ENCODE results near the gene DTYMK. TPM values are rescaled to one million over a fixed set of nuclear protein-coding genes. Genes with fewer than 3 reads are reported as not detected.

Gene DTYMK
- total and polyA plus RNA-seq, 10 of the 15 experiments (the other 5 are each of a cell fraction or from before 2014, with no cell fraction given) = 7.0 to 220 (median 59.3) TPM

DNA sequence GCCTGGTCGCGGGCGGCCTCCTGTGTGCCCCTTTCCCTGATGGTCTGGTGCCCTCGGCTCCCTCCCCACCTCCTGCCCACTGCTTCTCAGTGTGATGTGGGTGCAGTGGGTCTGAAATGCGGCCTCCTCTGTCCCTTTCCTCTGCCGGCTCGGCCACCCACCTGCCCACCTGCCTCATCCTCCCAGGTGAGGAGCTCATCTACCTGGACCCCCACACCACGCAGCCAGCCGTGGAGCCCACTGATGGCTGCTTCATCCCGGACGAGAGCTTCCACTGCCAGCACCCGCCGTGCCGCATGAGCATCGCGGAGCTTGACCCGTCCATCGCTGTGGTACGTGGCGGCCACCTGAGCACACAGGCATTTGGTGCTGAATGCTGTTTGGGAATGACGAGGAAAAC is 18.3 kb downstream of the DTYMK start:
- H3K4me1 ChIP-seq (ENCODE audit: control insufficient read depth, insufficient read depth, low read length) = no peaks in the 10 kb centered on the region
- intact Hi-C loops (cut with micrococcal nuclease; ENCODE audit: unreplicated experiment) = no loop called here
- no peaks in the 10 kb centered on the region for H3K27me3 ChIP-seq (replicated peaks in 1 of 2; ENCODE audit: control insufficient read depth in 2 of 2, insufficient read depth in 2 of 2, low read length in 1 of 2)
- SMC1A ChIA-PET (ENCODE audit: uncharacterized antibody, unreplicated experiment) = no interaction called here
- no peaks in the 10 kb centered on the region for H4K20me1 ChIP-seq (ENCODE audit: control insufficient read depth, insufficient read depth)
- CTCF ChIA-PET = no interaction called here
- in situ Hi-C loops (cut with MboI) = no loop called here
- no peak overlapping the region for H2AFZ ChIP-seq (ENCODE audit: control insufficient read depth, low read depth, low read length)
- FAIRE-seq (no peak), DNase-seq (ENCODE audit: low read depth, low spot score) (no peak), ATAC-seq (no peak)
- no peak overlapping the region for H3K27ac ChIP-seq (ENCODE audit: control insufficient read depth, insufficient read depth)
- no TSS peak for BruUV-seq (replicated peaks)
- POLR2A ChIA-PET = no interaction called here
- H3K79me2 ChIP-seq (ENCODE audit: control insufficient read depth, insufficient read depth, low read length) = no peaks in the 10 kb centered on the region
- TF ChIP-seq NR2C2 (IDR thresholded peaks at IDR 0.05; ENCODE audit: borderline replicate concordance, control insufficient read depth, insufficient read length, low read depth) (no peak), RFX5 (IDR thresholded peaks at IDR 0.05; ENCODE audit: low read depth, low read length) (no peak), CREM (IDR thresholded peaks at IDR 0.05; ENCODE audit: low read depth) (no peak)
- H3K9ac ChIP-seq (ENCODE audit: control insufficient read depth, insufficient read depth, low read length) = no peak overlapping the region
- H3K9me3 ChIP-seq (replicated peaks; ENCODE audit: control insufficient read depth, insufficient read depth, low read length) = no peaks in the 10 kb centered on the region
- no peak overlapping the region for H3K4me3 ChIP-seq
- H3K4me2 ChIP-seq (ENCODE audit: control insufficient read depth, insufficient read depth) = no peak overlapping the region
- 95% methylated on average over 21 of the region's 21 CpGs for WGBS (ENCODE audit: insufficient coverage, insufficient replicate concordance, low lambda C conversion rate, missing lambda C conversion rate)
- RAD21 ChIA-PET (ENCODE audit: unreplicated experiment) = no interaction called here
- H3K36me3 ChIP-seq (ENCODE audit: control insufficient read depth in 2 of 2, insufficient read depth in 2 of 2, low read length in 1 of 2) = peaks cover 0 to 7% of the 10 kb centered on the region in 2 experiments; a peak in 3 of 4 replicates

DNA sequence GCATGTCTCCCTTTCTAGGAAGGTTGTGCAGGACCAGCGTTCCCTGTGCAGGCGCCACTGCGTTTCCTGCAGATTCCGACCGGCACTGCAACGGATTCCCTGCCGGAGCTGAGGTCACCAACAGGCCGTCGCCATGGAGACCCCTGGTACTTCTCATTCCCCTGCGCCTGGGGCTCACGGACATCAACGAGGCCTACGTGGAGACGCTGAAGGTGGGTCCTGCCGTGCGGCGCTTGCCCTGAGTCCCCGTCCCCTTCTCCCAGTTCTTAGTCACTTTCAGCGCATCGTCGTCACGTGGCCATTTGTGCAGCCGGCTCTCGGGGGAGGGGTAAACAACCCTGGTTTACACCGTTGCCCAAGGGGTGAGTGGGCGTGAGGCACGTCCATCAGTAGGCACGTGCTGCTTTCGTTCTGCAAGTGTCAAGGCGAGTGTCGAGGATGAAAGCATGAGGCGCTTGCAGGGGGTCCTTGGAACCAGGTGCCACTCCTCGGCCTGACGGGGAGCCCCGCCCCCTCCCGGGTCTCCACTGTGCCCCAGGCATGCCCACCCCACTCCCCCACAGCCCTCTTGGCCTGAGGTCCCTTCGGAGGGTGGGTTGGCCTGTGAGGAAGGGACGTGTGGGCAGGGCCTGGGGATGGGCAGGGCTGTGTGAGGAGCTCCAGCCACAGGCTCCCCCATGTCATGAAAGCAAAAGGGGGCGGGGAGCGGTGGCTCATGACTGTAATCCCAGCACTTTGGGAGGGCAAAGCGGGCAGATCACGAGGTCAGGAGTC is 19.8 kb downstream of the DTYMK start:
- no peaks in the 10 kb centered on the region for H3K27me3 ChIP-seq (replicated peaks in 1 of 2; ENCODE audit: control insufficient read depth in 2 of 2, insufficient read depth in 2 of 2, low read length in 1 of 2)
- no TSS peak for BruUV-seq (replicated peaks)
- ChIA-PET CTCF (no interaction called here), RAD21 (ENCODE audit: unreplicated experiment) (no interaction called here), SMC1A (ENCODE audit: uncharacterized antibody, unreplicated experiment) (no interaction called here), POLR2A (no interaction called here)
- WGBS (ENCODE audit: insufficient coverage, insufficient replicate concordance, low lambda C conversion rate, missing lambda C conversion rate) = 91% methylated on average over 41 of the region's 42 CpGs
- no peak for DNase-seq (ENCODE audit: low read depth, low spot score)
- peaks cover under 1 to 7% of the 10 kb centered on the region in 2 experiments; a peak in 3 of 4 replicates for H3K36me3 ChIP-seq (ENCODE audit: control insufficient read depth in 2 of 2, insufficient read depth in 2 of 2, low read length in 1 of 2)
- no peaks in the 10 kb centered on the region for H3K79me2 ChIP-seq (ENCODE audit: control insufficient read depth, insufficient read depth, low read length)
- TF ChIP-seq MTA3 (IDR thresholded peaks at IDR 0.05; ENCODE audit: borderline replicate concordance, low read length) (no peak), SMAD5 (IDR thresholded peaks at IDR 0.05; ENCODE audit: low read depth) (no peak), HDGF (IDR thresholded peaks at IDR 0.05) (no peak), FOXK2 (IDR thresholded peaks at IDR 0.05) (no peak), TCF7 (IDR thresholded peaks at IDR 0.05; ENCODE audit: borderline replicate concordance) (no peak), TAF1 (IDR thresholded peaks at IDR 0.05; ENCODE audit: borderline replicate concordance, low read depth, low read length) (no peak), JUND (IDR thresholded peaks at IDR 0.05; ENCODE audit: low read depth, low read length) (no peak), IKZF1 (conservative IDR thresholded peaks at IDR 0.05) (no peak), BHLHE40 (IDR thresholded peaks at IDR 0.05; ENCODE audit: borderline replicate concordance in 1 of 2, low read depth in 2 of 2, low read length in 1 of 2) (no peak)
- TF ChIP-seq, protein P1, sequence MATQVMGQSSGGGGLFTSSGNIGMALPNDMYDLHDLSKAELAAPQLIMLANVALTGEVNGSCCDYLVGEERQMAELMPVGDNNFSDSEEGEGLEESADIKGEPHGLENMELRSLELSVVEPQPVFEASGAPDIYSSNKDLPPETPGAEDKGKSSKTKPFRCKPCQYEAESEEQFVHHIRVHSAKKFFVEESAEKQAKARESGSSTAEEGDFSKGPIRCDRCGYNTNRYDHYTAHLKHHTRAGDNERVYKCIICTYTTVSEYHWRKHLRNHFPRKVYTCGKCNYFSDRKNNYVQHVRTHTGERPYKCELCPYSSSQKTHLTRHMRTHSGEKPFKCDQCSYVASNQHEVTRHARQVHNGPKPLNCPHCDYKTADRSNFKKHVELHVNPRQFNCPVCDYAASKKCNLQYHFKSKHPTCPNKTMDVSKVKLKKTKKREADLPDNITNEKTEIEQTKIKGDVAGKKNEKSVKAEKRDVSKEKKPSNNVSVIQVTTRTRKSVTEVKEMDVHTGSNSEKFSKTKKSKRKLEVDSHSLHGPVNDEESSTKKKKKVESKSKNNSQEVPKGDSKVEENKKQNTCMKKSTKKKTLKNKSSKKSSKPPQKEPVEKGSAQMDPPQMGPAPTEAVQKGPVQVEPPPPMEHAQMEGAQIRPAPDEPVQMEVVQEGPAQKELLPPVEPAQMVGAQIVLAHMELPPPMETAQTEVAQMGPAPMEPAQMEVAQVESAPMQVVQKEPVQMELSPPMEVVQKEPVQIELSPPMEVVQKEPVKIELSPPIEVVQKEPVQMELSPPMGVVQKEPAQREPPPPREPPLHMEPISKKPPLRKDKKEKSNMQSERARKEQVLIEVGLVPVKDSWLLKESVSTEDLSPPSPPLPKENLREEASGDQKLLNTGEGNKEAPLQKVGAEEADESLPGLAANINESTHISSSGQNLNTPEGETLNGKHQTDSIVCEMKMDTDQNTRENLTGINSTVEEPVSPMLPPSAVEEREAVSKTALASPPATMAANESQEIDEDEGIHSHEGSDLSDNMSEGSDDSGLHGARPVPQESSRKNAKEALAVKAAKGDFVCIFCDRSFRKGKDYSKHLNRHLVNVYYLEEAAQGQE (IDR thresholded peaks at IDR 0.05; ENCODE audit: low read depth, low read length) = no peak
- TF ChIP-seq, protein P2, sequence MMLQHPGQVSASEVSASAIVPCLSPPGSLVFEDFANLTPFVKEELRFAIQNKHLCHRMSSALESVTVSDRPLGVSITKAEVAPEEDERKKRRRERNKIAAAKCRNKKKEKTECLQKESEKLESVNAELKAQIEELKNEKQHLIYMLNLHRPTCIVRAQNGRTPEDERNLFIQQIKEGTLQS (IDR thresholded peaks at IDR 0.05; ENCODE audit: borderline replicate concordance, extremely low read depth, low read depth, low read length) = no peak
- H3K4me3 ChIP-seq = no peak overlapping the region
- no peak overlapping the region for H3K9ac ChIP-seq (ENCODE audit: control insufficient read depth, insufficient read depth, low read length)
- H3K4me1 ChIP-seq (ENCODE audit: control insufficient read depth, insufficient read depth, low read length) = no peaks in the 10 kb centered on the region
- intact Hi-C loops (cut with micrococcal nuclease; ENCODE audit: unreplicated experiment) (no loop called here), in situ Hi-C loops (cut with MboI) (no loop called here)
- no peak overlapping the region for H2AFZ ChIP-seq (ENCODE audit: control insufficient read depth, low read depth, low read length)
- no peak overlapping the region for H3K4me2 ChIP-seq (ENCODE audit: control insufficient read depth, insufficient read depth)
- no peaks in the 10 kb centered on the region for H3K9me3 ChIP-seq (replicated peaks; ENCODE audit: control insufficient read depth, insufficient read depth, low read length)
- H3K27ac ChIP-seq (ENCODE audit: control insufficient read depth, insufficient read depth) = no peak overlapping the region
- FAIRE-seq = no peak
- H4K20me1 ChIP-seq (ENCODE audit: control insufficient read depth, insufficient read depth) = no peaks in the 10 kb centered on the region
- no peak for ATAC-seq

All from GM12878 (cell line).